Ascending aorta (tissue), 2 donors: ENCODE data around the gene SLC30A3. TPM values are rescaled to one million over a fixed set of nuclear protein-coding genes. Genes with fewer than 3 reads are reported as not detected.

Experiments
- DNase-seq, 2 donors: peaks; one replicate each; pipeline ENCODE4 v3.0.0-alpha.2; 2019; ENCODE audit warnings: low spot score in 2 of 2
- H3K27ac ChIP-seq, 2 donors: fragments of 200-600 bp; sonication (generic); one replicate each; pipeline ENCODE4 v1.5.1; 2016 to 2017; ENCODE audit warnings: mild to moderate bottlenecking in 1 of 2
- H3K27me3 ChIP-seq: fragments of 200-600 bp; sonication (generic); one replicate; pipeline ENCODE4 v1.5.1; 2017
- H3K36me3 ChIP-seq, 2 donors: fragments of 200-600 bp; sonication (generic); one replicate each; pipeline ENCODE4 v1.5.1; 2016
- H3K4me1 ChIP-seq, 2 donors: fragments of 200-600 bp; sonication (generic); one replicate each; pipeline ENCODE4 v1.5.1; 2016 to 2017; ENCODE audit warnings: mild to moderate bottlenecking in 1 of 2
- H3K4me3 ChIP-seq, 2 donors: fragments of 200-600 bp; sonication (generic); one replicate each; pipeline ENCODE4 v1.5.1; 2016 to 2017; ENCODE audit warnings: mild to moderate bottlenecking in 1 of 2
- H3K9me3 ChIP-seq, 2 donors: fragments of 200-600 bp; sonication (generic); one replicate each; pipeline ENCODE4 v1.5.1; 2016
- intact Hi-C: fragments of 100-400 bp; cut with DNase I; formaldehyde crosslinking; loops from one replicate; pipeline ENCODE4 v1.15.1; 2023
- total RNA-seq: library from RNA; depleted of rRNA; stranded (reverse); fragments of >200 nt; gene quantifications from one replicate; pipeline ENCODE4 v1.1.0, GENCODE V29; 2016
- TF ChIP-seq, protein P1 (sequence below), 3 experiments: fragments of 200-600 bp in 2 of 3; fragments of 450-650 bp in 1 of 3; sonication (generic) in 2 of 3; IDR thresholded peaks; one replicate each; pipeline ENCODE4 v1.5.1; 2016 to 2019; ENCODE audit warnings: antibody characterized with exemption in 3 of 3, mild to moderate bottlenecking in 1 of 3, moderate library complexity in 1 of 3

SLC30A3 gene
- total RNA-seq, 1 donor from 2014 or later, result 7.6 TPM

DNA sequence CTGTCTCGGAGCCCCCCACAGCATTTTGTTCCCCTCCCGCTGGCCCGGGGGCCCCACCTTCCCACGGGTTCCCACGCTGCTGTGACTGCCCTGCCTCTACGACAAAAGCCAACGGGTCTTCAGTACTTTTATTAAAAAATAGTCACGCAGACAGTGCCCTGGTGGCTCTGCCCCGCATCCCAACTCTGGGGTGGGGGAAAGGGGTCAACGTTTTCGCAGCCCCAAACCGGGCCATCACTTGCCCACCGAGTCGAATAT, 44.4 kb upstream of the SLC30A3 start:
- H3K4me1 ChIP-seq, result peaks cover 0 to 19% of the 10 kb centered on the region in 2 donors
- H3K27me3 ChIP-seq, result peaks cover 12% of the 10 kb centered on the region
- no peak overlapping the region for H3K27ac ChIP-seq
- H3K4me3 ChIP-seq, result no peak overlapping the region
- peaks cover 0 to 22% of the 10 kb centered on the region in 2 donors for H3K36me3 ChIP-seq
- TF ChIP-seq, protein P1, sequence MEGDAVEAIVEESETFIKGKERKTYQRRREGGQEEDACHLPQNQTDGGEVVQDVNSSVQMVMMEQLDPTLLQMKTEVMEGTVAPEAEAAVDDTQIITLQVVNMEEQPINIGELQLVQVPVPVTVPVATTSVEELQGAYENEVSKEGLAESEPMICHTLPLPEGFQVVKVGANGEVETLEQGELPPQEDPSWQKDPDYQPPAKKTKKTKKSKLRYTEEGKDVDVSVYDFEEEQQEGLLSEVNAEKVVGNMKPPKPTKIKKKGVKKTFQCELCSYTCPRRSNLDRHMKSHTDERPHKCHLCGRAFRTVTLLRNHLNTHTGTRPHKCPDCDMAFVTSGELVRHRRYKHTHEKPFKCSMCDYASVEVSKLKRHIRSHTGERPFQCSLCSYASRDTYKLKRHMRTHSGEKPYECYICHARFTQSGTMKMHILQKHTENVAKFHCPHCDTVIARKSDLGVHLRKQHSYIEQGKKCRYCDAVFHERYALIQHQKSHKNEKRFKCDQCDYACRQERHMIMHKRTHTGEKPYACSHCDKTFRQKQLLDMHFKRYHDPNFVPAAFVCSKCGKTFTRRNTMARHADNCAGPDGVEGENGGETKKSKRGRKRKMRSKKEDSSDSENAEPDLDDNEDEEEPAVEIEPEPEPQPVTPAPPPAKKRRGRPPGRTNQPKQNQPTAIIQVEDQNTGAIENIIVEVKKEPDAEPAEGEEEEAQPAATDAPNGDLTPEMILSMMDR (IDR thresholded peaks at IDR 0.05), result no peak
- no peak for DNase-seq
- no peaks in the 10 kb centered on the region for H3K9me3 ChIP-seq
- intact Hi-C loops, result no loop called here

DNA sequence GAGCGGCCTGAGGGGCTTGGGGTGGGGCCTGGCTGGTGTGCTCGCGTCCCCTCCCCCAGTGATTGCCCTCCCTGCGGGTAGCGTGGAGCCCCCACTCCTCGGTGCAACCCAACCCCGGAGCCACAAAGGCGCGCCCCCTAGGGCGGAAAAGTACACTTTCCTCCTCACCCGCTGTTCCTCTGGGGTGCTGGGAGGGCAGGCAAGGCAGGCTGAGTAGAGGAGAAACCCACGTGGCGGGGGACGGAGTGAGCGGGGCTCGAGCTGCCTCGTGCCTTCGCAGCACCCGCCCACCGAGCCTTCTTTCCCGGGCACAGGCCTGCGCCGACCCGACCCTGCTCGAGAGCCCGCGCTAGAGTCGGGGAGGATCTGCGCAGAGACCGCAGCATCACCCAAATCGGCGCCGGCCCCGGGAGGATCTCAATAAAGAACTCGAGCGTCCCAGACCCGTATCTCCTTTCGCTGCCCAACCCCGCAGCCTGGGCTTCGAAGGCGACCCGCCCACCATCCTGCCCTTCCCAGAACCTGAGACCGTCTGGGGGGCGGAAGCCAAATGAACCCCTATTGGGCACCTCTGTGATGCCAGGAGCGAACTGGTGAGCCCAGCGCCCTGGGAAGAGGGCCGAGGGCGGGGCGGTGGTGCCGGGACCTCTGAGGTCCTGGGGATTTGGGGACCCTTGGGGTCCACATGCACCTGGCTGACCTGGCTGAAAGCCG, 43.9 kb upstream of the SLC30A3 start:
- Histone ChIP-seq H3K27ac (no peak overlapping the region), H3K36me3 (peaks cover 0 to 17% of the 10 kb centered on the region in 2 donors), H3K4me3 (no peak overlapping the region), H3K4me1 (peaks cover 0 to 19% of the 10 kb centered on the region in 2 donors), H3K27me3 (peaks cover 12% of the 10 kb centered on the region), H3K9me3 (no peaks in the 10 kb centered on the region)
- TF ChIP-seq, protein P1 (IDR thresholded peaks at IDR 0.05), result no peak
- intact Hi-C loops, result no loop called here
- DNase-seq, result no peak

DNA sequence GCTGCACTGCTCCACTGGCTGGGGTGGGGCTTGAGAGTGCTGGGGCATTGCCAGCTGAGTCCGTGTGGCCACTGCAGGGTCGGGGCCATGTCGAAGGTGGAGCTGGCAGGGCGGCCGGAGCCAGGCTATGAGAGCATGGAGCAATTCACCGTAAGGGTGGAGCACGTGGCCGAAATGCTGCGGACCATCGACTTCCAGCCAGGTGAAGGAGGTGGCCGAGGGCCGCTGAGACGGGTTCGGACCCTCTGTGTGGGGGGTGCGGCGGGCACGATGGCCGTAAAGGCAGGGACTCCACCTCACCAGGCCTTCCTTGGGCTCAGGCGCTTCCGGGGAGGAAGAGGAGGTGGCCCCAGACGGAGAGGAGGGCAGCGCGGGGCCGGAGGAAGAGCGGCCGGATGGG, 43.3 kb upstream of the SLC30A3 start:
- TF ChIP-seq, protein P1 (IDR thresholded peaks at IDR 0.05), result no peak
- DNase-seq, result no peak
- Histone ChIP-seq H3K36me3 (peaks cover 0 to 11% of the 10 kb centered on the region in 2 donors), H3K27me3 (peaks cover 12% of the 10 kb centered on the region), H3K4me1 (peaks cover 0 to 19% of the 10 kb centered on the region in 2 donors), H3K27ac (no peak overlapping the region), H3K9me3 (no peaks in the 10 kb centered on the region), H3K4me3 (no peak overlapping the region)
- intact Hi-C loops, result no loop called here

DNA sequence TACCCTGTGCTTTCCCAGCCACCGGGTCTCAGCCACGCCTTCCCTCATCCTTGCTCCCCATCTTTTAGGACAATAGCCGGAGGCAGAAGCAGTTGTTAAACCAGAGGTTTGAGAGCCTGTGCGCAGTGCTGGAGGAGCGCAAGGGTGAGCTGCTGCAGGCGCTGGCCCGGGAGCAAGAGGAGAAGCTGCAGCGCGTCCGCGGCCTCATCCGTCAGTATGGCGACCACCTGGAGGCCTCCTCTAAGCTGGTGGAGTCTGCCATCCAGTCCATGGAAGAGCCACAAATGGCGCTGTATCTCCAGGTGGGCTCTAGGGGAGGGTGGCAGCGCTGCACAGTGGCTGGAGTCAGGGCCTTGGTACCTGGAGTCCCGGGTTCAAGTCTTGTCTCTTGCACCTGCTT, 42.7 kb upstream of the SLC30A3 start:
- intact Hi-C loops, result no loop called here

DNA sequence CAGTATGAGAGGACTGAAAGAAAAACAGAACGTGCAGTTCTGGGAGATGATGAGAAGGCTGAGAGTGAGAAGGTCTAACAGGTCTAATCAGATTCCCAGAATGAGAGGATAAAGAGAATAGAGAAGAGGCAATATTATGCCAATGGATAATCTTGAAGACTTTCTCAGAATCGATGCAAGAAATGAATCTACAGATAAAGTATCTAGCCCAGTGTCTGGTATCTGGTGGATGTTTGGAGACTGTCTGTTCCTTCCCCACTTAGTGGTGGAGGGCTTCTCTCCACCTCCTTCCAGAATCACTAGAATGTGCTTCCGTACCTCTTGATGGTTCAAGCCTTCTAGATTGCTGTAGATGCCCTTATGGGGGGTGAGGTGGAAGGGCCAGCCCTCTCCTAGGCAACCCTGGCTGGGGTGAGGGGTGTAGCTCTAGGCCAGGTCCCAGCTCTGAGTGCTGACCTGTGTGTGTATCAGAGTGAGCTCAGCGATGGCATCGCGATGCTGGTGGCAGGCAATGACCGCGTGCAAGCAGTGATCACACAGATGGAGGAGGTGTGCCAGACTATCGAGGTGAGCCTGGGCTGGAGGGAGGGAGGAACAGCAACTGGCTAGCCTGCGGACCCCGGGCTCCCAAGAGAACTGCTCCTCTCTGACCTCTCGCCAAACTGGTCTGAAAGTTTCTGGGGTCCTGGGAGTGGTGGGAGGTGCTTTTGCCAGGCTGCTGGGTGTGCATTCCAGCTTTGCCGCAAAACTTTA, 41.8 kb upstream of the SLC30A3 start:
- Histone ChIP-seq H3K36me3 (peaks cover 0 to 4% of the 10 kb centered on the region in 2 donors), H3K9me3 (no peaks in the 10 kb centered on the region), H3K27ac (no peak overlapping the region), H3K4me3 (no peak overlapping the region), H3K4me1 (peaks cover 0 to 19% of the 10 kb centered on the region in 2 donors), H3K27me3 (peaks cover 12% of the 10 kb centered on the region)
- intact Hi-C loops, result no loop called here
- DNase-seq, result no peak
- TF ChIP-seq, protein P1 (IDR thresholded peaks at IDR 0.05), result no peak

More for the DNA sequence above, 42.7 kb upstream of the SLC30A3 start:
- Histone ChIP-seq H3K4me1 (peaks cover 0 to 19% of the 10 kb centered on the region in 2 donors), H3K9me3 (no peaks in the 10 kb centered on the region), H3K27ac (no peak overlapping the region), H3K36me3 (peaks cover 0 to 11% of the 10 kb centered on the region in 2 donors), H3K4me3 (no peak overlapping the region), H3K27me3 (peaks cover 12% of the 10 kb centered on the region)
- DNase-seq, result no peak
- TF ChIP-seq, protein P1 (IDR thresholded peaks at IDR 0.05), result no peak
